Effector memory CD4-positive, alpha-beta T cell (primary cell): Measurements from ENCODE around the gene HEATR1.

Experiments
- DNase-seq, 3 donors: peaks; one replicate each; pipeline ENCODE4 v3.0.0-alpha.2; 2020
- H3K27ac ChIP-seq: 2 replicates; pipeline ENCODE4 v1.7.0; 2013; ENCODE audit warnings: mild to moderate bottlenecking, low read length, moderate library complexity; ENCODE audit not compliant: insufficient read depth, poor library complexity, severe bottlenecking
- H3K27me3 ChIP-seq: replicated peaks from 2 replicates; pipeline ENCODE4 v1.7.0; 2013; ENCODE audit warnings: mild to moderate bottlenecking, low read length; ENCODE audit not compliant: insufficient read depth, control insufficient read depth, poor library complexity, severe bottlenecking
- H3K36me3 ChIP-seq: 2 replicates; pipeline ENCODE4 v1.7.0; 2013; ENCODE audit warnings: mild to moderate bottlenecking, low read length, moderate library complexity; ENCODE audit not compliant: control insufficient read depth, insufficient read depth
- H3K4me1 ChIP-seq: 2 replicates; pipeline ENCODE4 v1.7.0; 2013; ENCODE audit warnings: low read length, mild to moderate bottlenecking; ENCODE audit not compliant: control insufficient read depth, insufficient read depth, poor library complexity, severe bottlenecking
- H3K4me3 ChIP-seq: 2 replicates; pipeline ENCODE4 v1.7.0; 2013; ENCODE audit warnings: low read length, low read depth, mild to moderate bottlenecking; ENCODE audit not compliant: insufficient read depth, poor library complexity, severe bottlenecking
- H3K9me3 ChIP-seq: 2 replicates; pipeline ENCODE4 v1.7.0; 2013; ENCODE audit warnings: mild to moderate bottlenecking, low read length, moderate library complexity; ENCODE audit not compliant: control insufficient read depth

Gene HEATR1

GRCh38 chr1:236530286-236530685 lies 74.0 kb downstream of the HEATR1 start:
- Histone ChIP-seq H3K4me1 (peaks cover 9% of the 10 kb centered on the region), H3K27me3 (no peaks in the 10 kb centered on the region), H3K9me3 (no peaks in the 10 kb centered on the region), H3K36me3 (peaks cover 48% of the 10 kb centered on the region), H3K4me3 (no peak overlapping the region), H3K27ac (no peak overlapping the region)
- no peak for DNase-seq

GRCh38 chr1:236526079-236526478 lies 78.2 kb downstream of the HEATR1 start:
- H3K9me3 ChIP-seq = no peaks in the 10 kb centered on the region
- H3K27me3 ChIP-seq = no peaks in the 10 kb centered on the region
- peaks cover 5% of the 10 kb centered on the region for H3K4me1 ChIP-seq
- no peak overlapping the region for H3K4me3 ChIP-seq
- peaks cover 30% of the 10 kb centered on the region for H3K36me3 ChIP-seq
- no peak overlapping the region for H3K27ac ChIP-seq
- no peak for DNase-seq

GRCh38 chr1:236524895-236525184 lies 79.5 kb downstream of the HEATR1 start:
- Histone ChIP-seq H3K36me3 (peaks cover 22% of the 10 kb centered on the region), H3K27me3 (no peaks in the 10 kb centered on the region), H3K4me1 (peaks cover 5% of the 10 kb centered on the region), H3K4me3 (peak overlapping the region; percentile 100), H3K27ac (peak overlapping the region; percentile 95), H3K9me3 (no peaks in the 10 kb centered on the region)
- no peak for DNase-seq

- H3K4me3 ChIP-seq = peak overlapping the region; percentile 100
- H3K27ac ChIP-seq = peak overlapping the region; percentile 95
- H3K36me3 ChIP-seq = peaks cover 20% of the 10 kb centered on the region
- peaks cover 5% of the 10 kb centered on the region for H3K4me1 ChIP-seq
- no peaks in the 10 kb centered on the region for H3K9me3 ChIP-seq
- DNase-seq = peak; percentile 52 to 60 (median 56)
- no peaks in the 10 kb centered on the region for H3K27me3 ChIP-seq
Measured at GRCh38 chr1:236524142-236524894, 80.0 kb downstream of the HEATR1 start.

- peak within 1 kb of the TSS; percentile 95 for H3K27ac ChIP-seq
- DNase-seq = peak; percentile 76 to 80 (median 77)
- H3K4me1 ChIP-seq = peaks cover 5% of the 10 kb centered on the region
- peak within 1 kb of the TSS; percentile 100 for H3K4me3 ChIP-seq
- no peaks in the 10 kb centered on the region for H3K9me3 ChIP-seq
- H3K27me3 ChIP-seq = no peaks in the 10 kb centered on the region
- H3K36me3 ChIP-seq = peaks cover 16% of the 10 kb centered on the region
Measured at GRCh38 chr1:236523704-236524141, 80.6 kb downstream of the HEATR1 start, which contains the start of gene LGALS8. TSS of gene LGALS8 (plus strand) at chr1:236523982. CDS start at chr1:236526071, 2,089 bp downstream.

GRCh38 chr1:236522937-236523703 lies 81.2 kb downstream of the HEATR1 start:
- H3K4me1 ChIP-seq = peaks cover 7% of the 10 kb centered on the region
- no peaks in the 10 kb centered on the region for H3K9me3 ChIP-seq
- DNase-seq = no peak
- peaks cover 16% of the 10 kb centered on the region for H3K36me3 ChIP-seq
- no peaks in the 10 kb centered on the region for H3K27me3 ChIP-seq
- peak overlapping the region; percentile 100 for H3K4me3 ChIP-seq
- H3K27ac ChIP-seq = peak overlapping the region; percentile 95

GRCh38 chr1:236520445-236521005 lies 83.8 kb downstream of the HEATR1 start:
- H3K9me3 ChIP-seq = no peaks in the 10 kb centered on the region
- H3K27ac ChIP-seq = no peak overlapping the region
- H3K27me3 ChIP-seq = no peaks in the 10 kb centered on the region
- H3K36me3 ChIP-seq = no peaks in the 10 kb centered on the region
- H3K4me3 ChIP-seq = no peak overlapping the region
- DNase-seq = no peak
- peaks cover 16% of the 10 kb centered on the region for H3K4me1 ChIP-seq

GRCh38 chr1:236518322-236518721 lies 86.0 kb downstream of the HEATR1 start:
- H3K36me3 ChIP-seq = no peaks in the 10 kb centered on the region
- H3K4me1 ChIP-seq = peaks cover 18% of the 10 kb centered on the region
- no peak overlapping the region for H3K4me3 ChIP-seq
- no peaks in the 10 kb centered on the region for H3K27me3 ChIP-seq
- no peak overlapping the region for H3K27ac ChIP-seq
- no peaks in the 10 kb centered on the region for H3K9me3 ChIP-seq
- DNase-seq = no peak

- Histone ChIP-seq H3K27me3 (no peaks in the 10 kb centered on the region), H3K36me3 (no peaks in the 10 kb centered on the region), H3K27ac (peak overlapping the region; percentile 52), H3K4me3 (peak overlapping the region; percentile 20), H3K4me1 (peaks cover 15% of the 10 kb centered on the region), H3K9me3 (no peaks in the 10 kb centered on the region)
- peak; percentile 22 to 38 (median 36) for DNase-seq
Measured at GRCh38 chr1:236516929-236517704, 87.2 kb downstream of the HEATR1 start.
